Activated naive CD4-positive, alpha-beta T cell treated with anti-CD3 and anti-CD28 coated beads, Interleukin-2, amount 10 ng/mL, durations not matched to agents 7 days and 5 days (primary cell): ENCODE data around the gene MESD.

ENCODE experiments used
- CTCF ChIA-PET: fragments of 350-600 bp; sonication (Branson Sonifier 250); formaldehyde crosslinking; loops from one replicate; lab custom pipeline; 2021; ENCODE audit warnings: antibody characterized with exemption; lab: Charles Lee
- DNase-seq: peaks from one replicate; pipeline ENCODE4 v3.0.0-alpha.2; 2020
- H3K27ac Mint-ChIP-seq: one replicate; pipeline ENCODE4 v1.8.0; 2021; ENCODE audit warnings: mild to moderate bottlenecking, moderate library complexity, mixed read lengths
- H3K27me3 Mint-ChIP-seq: one replicate; pipeline ENCODE4 v1.8.0; 2021; ENCODE audit warnings: mild to moderate bottlenecking, mixed read lengths
- H3K36me3 Mint-ChIP-seq: one replicate; pipeline ENCODE4 v1.8.0; 2021; ENCODE audit warnings: mixed read lengths
- H3K4me1 Mint-ChIP-seq: one replicate; pipeline ENCODE4 v1.8.0; 2021; ENCODE audit warnings: mixed read lengths
- H3K4me3 Mint-ChIP-seq: one replicate; pipeline ENCODE4 v1.8.0; 2021; ENCODE audit warnings: mild to moderate bottlenecking, moderate library complexity, mixed read lengths
- H3K9me3 Mint-ChIP-seq: one replicate; pipeline ENCODE4 v1.8.0; 2021; ENCODE audit warnings: mixed read lengths

Gene MESD

GRCh38 chr15:81006124-81006523, 16.5 kb upstream of the MESD start:
- Mint-ChIP-seq H3K36me3 (peaks cover 36% of the 10 kb centered on the region), H3K27ac (no peak overlapping the region), H3K4me3 (no peak overlapping the region), H3K4me1 (peaks cover 56% of the 10 kb centered on the region), H3K9me3 (no peaks in the 10 kb centered on the region), H3K27me3 (no peaks in the 10 kb centered on the region)
- CTCF ChIA-PET, result interaction anchor here (1.0 kb wide), 1 partner anchor 29 kb away, joined by 3 read pairs; no protein-coding TSS in a partner anchor
- DNase-seq, result no peak

- Mint-ChIP-seq H3K27me3 (no peaks in the 10 kb centered on the region), H3K27ac (peak overlapping the region; percentile 83), H3K4me1 (peaks cover 61% of the 10 kb centered on the region), H3K9me3 (no peaks in the 10 kb centered on the region), H3K4me3 (peak overlapping the region; percentile 75), H3K36me3 (peaks cover 31% of the 10 kb centered on the region)
- DNase-seq, result no peak
- CTCF ChIA-PET, result interaction anchor here (1.0 to 1.7 kb wide), 2 partner anchors 11 to 104 kb away, joined by 3 to 5 read pairs; no protein-coding TSS in a partner anchor
Measured at GRCh38 chr15:81003097-81003350, 13.4 kb upstream of the MESD start.

- CTCF ChIA-PET, result interaction anchor here (1.0 to 1.7 kb wide), 2 partner anchors 11 to 104 kb away, joined by 3 to 5 read pairs; no protein-coding TSS in a partner anchor
- no peaks in the 10 kb centered on the region for H3K9me3 Mint-ChIP-seq
- H3K27me3 Mint-ChIP-seq, result no peaks in the 10 kb centered on the region
- peak overlapping the region; percentile 28 for H3K27ac Mint-ChIP-seq
- DNase-seq, result no peak
- peaks cover 62% of the 10 kb centered on the region for H3K4me1 Mint-ChIP-seq
- H3K4me3 Mint-ChIP-seq, result peak overlapping the region; percentile 75
- peaks cover 34% of the 10 kb centered on the region for H3K36me3 Mint-ChIP-seq
Measured at GRCh38 chr15:81002331-81003096, 12.9 kb upstream of the MESD start.

- CTCF ChIA-PET, result interaction anchor here (1.0 to 1.7 kb wide), 2 partner anchors 10 to 105 kb away, joined by 3 to 5 read pairs; no protein-coding TSS in a partner anchor
- peaks cover 40% of the 10 kb centered on the region for H3K36me3 Mint-ChIP-seq
- peaks cover 4% of the 10 kb centered on the region for H3K9me3 Mint-ChIP-seq
- peaks cover 63% of the 10 kb centered on the region for H3K4me1 Mint-ChIP-seq
- no peak for DNase-seq
- peak overlapping the region; percentile 77 for H3K4me3 Mint-ChIP-seq
- peak overlapping the region; percentile 83 for H3K27ac Mint-ChIP-seq
- no peaks in the 10 kb centered on the region for H3K27me3 Mint-ChIP-seq
Measured at GRCh38 chr15:81002009-81002330, 12.4 kb upstream of the MESD start.

GRCh38 chr15:81001152-81002008, 11.8 kb upstream of the MESD start:
- CTCF ChIA-PET, result interaction anchor here (1.7 to 2.0 kb wide), 3 partner anchors 10 to 265 kb away, joined by 4 to 8 read pairs (median 5); no protein-coding TSS in a partner anchor
- H3K36me3 Mint-ChIP-seq, result peaks cover 40% of the 10 kb centered on the region
- H3K27ac Mint-ChIP-seq, result peak overlapping the region; percentile 99
- H3K9me3 Mint-ChIP-seq, result peaks cover 5% of the 10 kb centered on the region
- peak; percentile 66 for DNase-seq
- peak overlapping the region; percentile 95 for H3K4me3 Mint-ChIP-seq
- H3K27me3 Mint-ChIP-seq, result no peaks in the 10 kb centered on the region
- peaks cover 63% of the 10 kb centered on the region for H3K4me1 Mint-ChIP-seq

- peaks cover 65% of the 10 kb centered on the region for H3K4me1 Mint-ChIP-seq
- peaks cover 44% of the 10 kb centered on the region for H3K36me3 Mint-ChIP-seq
- peak within 1 kb of the TSS; percentile 95 for H3K4me3 Mint-ChIP-seq
- peaks cover 5% of the 10 kb centered on the region for H3K9me3 Mint-ChIP-seq
- DNase-seq, result peak; percentile 94
- H3K27me3 Mint-ChIP-seq, result no peaks in the 10 kb centered on the region
- CTCF ChIA-PET, result interaction anchor here (1.7 to 2.0 kb wide), 2 partner anchors 10 to 266 kb away, joined by 4 to 8 read pairs; no protein-coding TSS in a partner anchor
- H3K27ac Mint-ChIP-seq, result peak within 1 kb of the TSS; percentile 99
Measured at GRCh38 chr15:81000624-81001151, 11.1 kb upstream of the MESD start, which contains the start of gene TLNRD1. TLNRD1 (plus strand) TSS chr15:81000923; CDS start chr15:81002272, 1,349 bp downstream.

GRCh38 chr15:81000144-81000623, 10.6 kb upstream of the MESD start:
- Mint-ChIP-seq H3K27ac (peak overlapping the region; percentile 99), H3K9me3 (peaks cover 5% of the 10 kb centered on the region), H3K36me3 (peaks cover 40% of the 10 kb centered on the region), H3K4me3 (peak overlapping the region; percentile 95), H3K27me3 (no peaks in the 10 kb centered on the region), H3K4me1 (peaks cover 65% of the 10 kb centered on the region)
- CTCF ChIA-PET, result interaction anchor here (1.7 to 2.0 kb wide), 2 partner anchors 9 to 266 kb away, joined by 4 to 8 read pairs; no protein-coding TSS in a partner anchor
- DNase-seq, result peak; percentile 28

GRCh38 chr15:80999623-81000036, 10.0 kb upstream of the MESD start:
- Mint-ChIP-seq H3K27me3 (no peaks in the 10 kb centered on the region), H3K9me3 (peaks cover 5% of the 10 kb centered on the region), H3K36me3 (peaks cover 34% of the 10 kb centered on the region), H3K4me3 (peak overlapping the region; percentile 95), H3K27ac (peak overlapping the region; percentile 99), H3K4me1 (peaks cover 62% of the 10 kb centered on the region)
- CTCF ChIA-PET, result interaction anchor here (2.0 to 4.1 kb wide), 2 partner anchors 108 to 267 kb away, joined by 8 to 21 read pairs; no protein-coding TSS in a partner anchor
- peak; percentile 82 for DNase-seq

- CTCF ChIA-PET, result interaction anchor here (0.7 to 4.1 kb wide), 5 partner anchors 99 to 431 kb away, joined by 3 to 21 read pairs (median 3); no protein-coding TSS in a partner anchor
- no peak for DNase-seq
- peaks cover 48% of the 10 kb centered on the region for H3K4me1 Mint-ChIP-seq
- no peaks in the 10 kb centered on the region for H3K27me3 Mint-ChIP-seq
- H3K36me3 Mint-ChIP-seq, result peaks cover 20% of the 10 kb centered on the region
- H3K4me3 Mint-ChIP-seq, result peak overlapping the region; percentile 9
- peaks cover 5% of the 10 kb centered on the region for H3K9me3 Mint-ChIP-seq
- peak overlapping the region; percentile 80 for H3K27ac Mint-ChIP-seq
Measured at GRCh38 chr15:80998251-80998650, 8.6 kb upstream of the MESD start.

GRCh38 chr15:80997692-80998091, 8.1 kb upstream of the MESD start:
- no peak for DNase-seq
- Mint-ChIP-seq H3K27me3 (no peaks in the 10 kb centered on the region), H3K4me1 (peaks cover 46% of the 10 kb centered on the region), H3K9me3 (peaks cover 5% of the 10 kb centered on the region), H3K4me3 (no peak overlapping the region), H3K36me3 (peaks cover 18% of the 10 kb centered on the region), H3K27ac (no peak overlapping the region)
- CTCF ChIA-PET, result interaction anchor here (0.7 to 4.1 kb wide), 5 partner anchors 100 to 430 kb away, joined by 3 to 21 read pairs (median 3); no protein-coding TSS in a partner anchor

GRCh38 chr15:80996247-80996646, 6.6 kb upstream of the MESD start:
- H3K27me3 Mint-ChIP-seq, result no peaks in the 10 kb centered on the region
- no peak overlapping the region for H3K27ac Mint-ChIP-seq
- CTCF ChIA-PET, result interaction anchor here (1.2 to 4.1 kb wide), 2 partner anchors 111 to 270 kb away, joined by 7 to 21 read pairs; no protein-coding TSS in a partner anchor
- no peak for DNase-seq
- H3K36me3 Mint-ChIP-seq, result peaks cover 17% of the 10 kb centered on the region
- H3K4me1 Mint-ChIP-seq, result peaks cover 60% of the 10 kb centered on the region
- peaks cover 5% of the 10 kb centered on the region for H3K9me3 Mint-ChIP-seq
- no peak overlapping the region for H3K4me3 Mint-ChIP-seq

GRCh38 chr15:80992441-80992840, 2.8 kb upstream of the MESD start:
- no peak overlapping the region for H3K27ac Mint-ChIP-seq
- H3K9me3 Mint-ChIP-seq, result peaks cover 4% of the 10 kb centered on the region
- no peak overlapping the region for H3K4me3 Mint-ChIP-seq
- H3K27me3 Mint-ChIP-seq, result no peaks in the 10 kb centered on the region
- H3K4me1 Mint-ChIP-seq, result peaks cover 69% of the 10 kb centered on the region
- H3K36me3 Mint-ChIP-seq, result peaks cover 24% of the 10 kb centered on the region
- no peak for DNase-seq
- CTCF ChIA-PET, result interaction anchor here (1.8 to 2.9 kb wide), 2 partner anchors 116 to 274 kb away, joined by 8 to 19 read pairs; no protein-coding TSS in a partner anchor

- H3K27me3 Mint-ChIP-seq, result no peaks in the 10 kb centered on the region
- peaks cover 1% of the 10 kb centered on the region for H3K9me3 Mint-ChIP-seq
- H3K27ac Mint-ChIP-seq, result peak overlapping the region; percentile 96
- peaks cover 21% of the 10 kb centered on the region for H3K36me3 Mint-ChIP-seq
- no peak overlapping the region for H3K4me3 Mint-ChIP-seq
- H3K4me1 Mint-ChIP-seq, result peaks cover 67% of the 10 kb centered on the region
- no peak for DNase-seq
- CTCF ChIA-PET, result interaction anchor here (0.7 to 2.9 kb wide), 6 partner anchors 11 to 283 kb away, joined by 3 to 19 read pairs (median 4); no protein-coding TSS in a partner anchor
Measured at GRCh38 chr15:80992006-80992405, 2.4 kb upstream of the MESD start.
